Muscle of arm (tissue), 12 donors: ENCODE measurements around the gene MAP4K4. TPM values are rescaled to one million over a fixed set of nuclear protein-coding genes. Genes with fewer than 3 reads are reported as not detected.

Experiments used
- DNase-seq: peaks from one replicate; pipeline ENCODE4 v3.0.0-alpha.2; 2013
- polyA plus RNA-seq, 12 donors: library from polyadenylated mRNA; unstranded; fragments of 120-200 nt; gene quantifications; one replicate each; pipeline ENCODE4 v1.2.1, GENCODE V29; 2013; ENCODE audit not compliant: insufficient read length in 12 of 12

Gene MAP4K4
- polyA plus RNA-seq, 12 donors: 104 to 439 (median 137) TPM

GRCh38 chr2:101690547-101691152 lies 6.9 kb upstream of the MAP4K4 start:
- no peak for DNase-seq

DNA sequence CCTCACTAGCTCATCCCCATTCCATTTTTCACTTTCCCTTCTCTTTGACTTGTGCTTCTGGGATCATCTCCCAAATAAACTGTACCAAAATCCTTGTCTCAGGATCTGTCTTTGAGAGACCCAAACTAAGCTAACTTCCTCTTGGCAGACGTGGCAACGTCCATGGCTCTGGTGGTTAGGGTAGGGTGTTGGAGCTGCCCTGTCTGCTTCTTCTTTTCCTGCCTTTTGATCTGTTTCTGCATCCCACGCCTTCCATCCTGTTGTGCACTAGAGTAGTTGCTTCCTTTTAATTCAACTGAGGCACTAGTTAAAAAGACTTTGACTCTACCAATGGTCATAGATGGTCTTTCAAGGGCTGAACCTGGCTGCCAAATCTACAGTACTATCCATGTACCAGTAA lies 5.5 kb upstream of the MAP4K4 start:
- no peak for DNase-seq

- no peak for DNase-seq
These were observed 4.7 kb upstream of the MAP4K4 start for GRCh38 chr2:101692766-101693165.

DNA sequence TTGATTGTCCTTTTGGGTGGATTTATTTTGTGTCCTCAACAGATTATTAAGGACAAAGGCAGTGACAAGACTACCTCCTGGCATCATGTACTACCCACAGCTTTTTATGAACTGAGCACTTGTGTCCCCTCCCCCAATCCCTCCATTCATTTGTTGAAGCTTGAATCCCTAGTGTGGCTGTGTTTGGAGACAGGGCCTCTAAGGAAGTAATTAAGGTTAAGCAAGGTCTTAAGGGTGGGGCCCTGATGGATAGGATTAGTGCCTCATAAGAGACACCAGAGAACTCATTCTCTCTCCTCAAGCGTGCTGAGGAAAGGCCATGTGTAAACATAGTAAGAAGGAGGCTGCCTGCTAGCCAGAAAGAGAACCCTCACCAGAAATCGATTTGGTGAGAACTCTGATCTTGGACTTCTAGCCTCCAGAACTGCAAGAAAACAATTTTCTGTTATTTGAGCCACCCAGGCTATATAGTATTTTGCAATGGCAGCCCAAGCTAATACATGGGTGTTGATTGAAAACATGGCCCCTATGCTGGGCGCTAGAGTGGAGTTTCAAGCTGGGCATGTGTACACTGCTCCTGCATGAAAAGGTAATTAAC lies 3.4 kb upstream of the MAP4K4 start:
- DNase-seq: no peak

- DNase-seq: peak; percentile 24
These were observed 1.0 kb upstream of the MAP4K4 start for GRCh38 chr2:101696272-101697123.

- DNase-seq: peak; percentile 42
These were observed 722 bp downstream of the MAP4K4 start for GRCh38 chr2:101698014-101698843.

DNA sequence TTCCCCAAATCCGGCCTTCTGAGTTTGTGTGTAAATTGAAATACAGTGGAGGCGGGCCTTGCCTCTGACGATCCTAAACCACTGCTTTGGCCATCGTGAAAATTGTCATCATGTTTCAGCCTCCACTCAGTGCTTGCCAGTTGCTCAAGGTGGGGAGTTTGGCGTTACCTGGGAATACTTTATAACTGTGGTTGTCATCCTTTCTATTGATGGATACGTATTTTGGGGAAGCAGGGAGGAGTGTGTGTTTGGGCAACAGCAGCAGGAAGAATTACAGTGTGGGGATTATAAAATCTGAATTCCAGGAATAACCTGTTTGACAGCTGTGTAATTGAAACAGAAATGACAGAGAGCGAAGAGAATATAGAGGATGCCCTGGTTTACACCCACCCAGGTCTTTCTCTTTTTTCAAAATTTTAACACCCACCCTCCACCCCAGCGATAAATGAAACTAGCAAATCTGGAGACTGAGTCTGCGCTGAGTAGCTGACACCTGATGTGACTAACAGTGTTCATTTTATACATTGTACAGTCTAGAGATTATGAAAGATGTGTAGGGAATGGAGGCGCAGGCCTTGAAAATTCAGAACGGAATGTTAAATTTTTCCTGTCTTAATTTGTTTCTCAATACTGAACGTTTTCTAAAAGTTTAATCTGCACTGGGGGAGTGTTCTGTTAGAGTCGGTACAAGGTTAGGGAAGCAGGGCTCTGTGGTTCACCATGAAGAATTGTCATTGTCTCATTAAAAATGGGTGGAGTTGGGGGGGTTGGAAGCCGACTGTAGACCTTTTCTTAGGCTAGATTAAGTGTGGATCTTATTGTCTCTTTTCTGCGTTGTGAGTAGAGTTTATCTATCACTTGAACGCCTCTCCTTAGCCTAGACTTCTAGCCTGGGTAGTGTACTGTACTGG lies 1.6 kb downstream of the MAP4K4 start:
- DNase-seq: peak; percentile 31

- DNase-seq: peak; percentile 12
These were observed 2.4 kb downstream of the MAP4K4 start for GRCh38 chr2:101699755-101700461.

DNA sequence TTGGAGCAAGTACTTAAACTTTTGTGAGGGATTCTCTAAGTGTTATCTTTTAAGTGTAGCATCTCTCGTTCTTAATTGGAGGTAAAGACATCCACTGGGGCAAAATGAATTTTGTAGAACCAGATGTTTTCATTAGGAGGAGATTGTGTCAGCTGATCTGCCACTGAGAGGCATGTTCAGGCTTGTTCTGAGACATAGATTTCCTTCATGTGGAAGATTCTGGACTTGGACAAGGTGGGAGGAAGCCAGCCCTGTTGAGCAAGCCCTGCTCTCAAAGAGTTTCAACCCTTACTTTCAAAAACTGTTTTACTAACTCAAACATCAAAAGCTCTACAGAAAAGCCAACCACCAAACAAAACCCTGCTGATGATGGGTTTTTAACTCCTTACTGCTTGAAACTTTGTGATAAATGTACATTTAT lies 6.5 kb downstream of the MAP4K4 start:
- DNase-seq: no peak

GRCh38 chr2:101704816-101705578 lies 7.5 kb downstream of the MAP4K4 start:
- peak; percentile 8 for DNase-seq

- DNase-seq: no peak
These were observed 8.8 kb downstream of the MAP4K4 start for GRCh38 chr2:101706121-101706818.

GRCh38 chr2:101706819-101707177 lies 9.3 kb downstream of the MAP4K4 start:
- DNase-seq: no peak

GRCh38 chr2:101710036-101710435 lies 12.5 kb downstream of the MAP4K4 start:
- DNase-seq: no peak

GRCh38 chr2:101710471-101711318 lies 13.2 kb downstream of the MAP4K4 start:
- DNase-seq: no peak

GRCh38 chr2:101714118-101714517 lies 16.6 kb downstream of the MAP4K4 start:
- no peak for DNase-seq

- DNase-seq: no peak
These were observed 19.8 kb downstream of the MAP4K4 start for GRCh38 chr2:101717071-101717845.

DNA sequence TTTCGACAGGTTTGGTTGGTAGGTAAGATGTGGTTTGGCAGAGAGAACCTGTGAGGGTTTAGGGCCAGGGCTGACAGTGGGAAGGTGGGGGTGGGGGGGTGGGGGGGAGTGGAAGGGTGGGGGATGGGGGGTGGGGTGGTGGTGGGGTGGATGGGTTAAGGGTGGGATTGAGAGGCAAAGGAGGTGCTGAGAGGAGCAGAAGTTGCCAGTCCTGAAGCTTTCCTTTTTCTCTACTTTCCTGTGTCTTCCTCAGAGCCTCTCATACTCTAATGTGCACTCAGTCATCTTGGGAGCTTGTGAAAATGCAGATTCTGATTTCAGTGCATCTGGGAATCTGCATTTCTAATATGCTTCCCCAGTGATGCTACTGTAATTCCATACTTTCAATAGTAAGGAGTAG lies 21.0 kb downstream of the MAP4K4 start:
- no peak for DNase-seq
